ENCODE data around the gene JMJD8.
"Not testable (repeated sequence)": the region's sequence is repeated elsewhere in the genome, so short reads cannot be mapped to it uniquely, and the experiment has no call there.

Gene JMJD8

DNA sequence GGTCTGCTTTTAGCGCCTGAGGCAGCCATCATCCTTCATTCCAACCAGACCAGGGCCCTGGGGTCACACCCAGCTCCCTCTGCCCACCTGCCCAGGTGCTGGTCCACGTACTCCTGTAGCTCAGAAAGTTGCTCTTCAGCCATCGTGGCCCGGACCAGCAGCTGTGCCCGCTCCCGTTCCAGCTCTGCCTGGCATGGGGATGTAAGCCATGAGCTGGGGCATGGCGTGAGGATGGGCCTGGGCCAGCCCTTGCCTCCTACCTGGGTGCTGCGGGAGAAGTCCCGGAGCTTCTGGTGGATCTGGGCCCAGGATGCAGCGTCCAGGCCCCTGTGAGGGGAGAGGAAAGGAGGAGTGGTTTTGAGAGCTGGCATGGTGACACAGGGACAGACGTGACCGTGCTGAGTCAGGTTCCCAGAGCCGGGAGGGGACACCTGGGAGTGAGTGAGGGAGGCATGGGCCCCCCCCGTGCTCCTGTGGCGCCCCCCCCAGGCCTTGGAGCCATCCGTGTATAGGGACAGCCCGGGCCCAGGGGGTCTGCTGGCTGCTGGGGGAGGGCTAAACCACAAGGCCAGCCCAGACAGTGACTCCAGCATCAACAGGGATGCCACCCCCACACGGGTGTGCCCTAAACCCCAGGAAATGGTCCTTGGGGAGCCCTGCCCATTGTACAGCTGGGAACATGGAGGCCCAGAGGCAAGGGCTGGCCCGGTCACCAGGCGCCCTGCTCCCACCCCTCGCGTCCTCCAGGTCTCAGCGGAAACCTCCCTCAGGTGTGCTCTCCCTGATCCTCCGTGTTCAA is 38.9 kb upstream of the JMJD8 start:
- DNase-seq (ENCODE audit: extremely low spot score, insufficient read length, low read depth) (no peak), FAIRE-seq (no peak)

DNA sequence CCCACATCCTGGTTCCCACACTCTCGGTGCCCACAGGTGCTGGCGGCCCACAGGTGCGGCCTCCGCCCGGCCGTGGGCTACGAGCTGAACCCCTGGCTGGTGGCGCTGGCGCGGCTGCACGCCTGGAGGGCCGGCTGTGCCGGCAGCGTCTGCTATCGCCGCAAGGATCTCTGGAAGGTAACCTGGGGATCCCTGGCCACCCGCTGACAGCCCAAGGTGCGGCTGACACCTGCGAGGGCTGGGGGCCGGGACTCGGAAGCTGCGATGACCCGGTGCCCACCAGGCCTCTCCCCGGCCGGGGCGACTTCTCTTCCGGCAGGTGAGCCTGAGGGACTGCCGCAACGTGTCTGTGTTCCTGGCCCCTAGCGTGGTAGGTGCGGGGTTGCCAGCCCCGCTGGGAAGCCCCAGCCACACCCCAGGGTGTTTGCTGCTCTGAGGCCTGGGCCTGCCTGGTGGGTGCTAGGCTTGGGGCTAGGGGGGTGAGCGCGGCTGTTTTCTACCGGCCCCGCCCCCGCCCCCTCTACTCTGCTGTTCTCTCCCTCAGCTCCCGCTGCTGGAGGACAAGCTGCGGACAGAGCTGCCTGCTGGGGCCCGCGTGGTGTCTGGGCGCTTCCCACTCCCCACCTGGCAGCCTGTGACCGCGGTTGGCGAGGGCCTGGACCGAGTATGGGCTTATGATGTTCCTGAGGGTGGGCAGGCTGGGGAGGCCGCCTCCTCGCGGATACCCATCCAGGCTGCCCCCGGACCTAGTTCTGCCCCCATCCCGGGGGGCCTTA is 37.8 kb upstream of the JMJD8 start:
- FAIRE-seq = no peak
- DNase-seq (ENCODE audit: extremely low spot score, insufficient read length, low read depth) = no peak

GRCh38 chr16:720990-721764 is 37.0 kb upstream of the JMJD8 start, which contains the start of gene ANTKMT:
Gene ANTKMT, plus strand, starts transcription at chr16:721146. Its CDS starts 129 bp downstream, at chr16:721275.
- DNase-seq (ENCODE audit: extremely low spot score, insufficient read length, low read depth) (peak; percentile 85), FAIRE-seq (peak; percentile 86)

GRCh38 chr16:720447-720989 is 36.4 kb upstream of the JMJD8 start:
- DNase-seq (ENCODE audit: extremely low spot score, insufficient read length, low read depth) (no peak), FAIRE-seq (peak; percentile 86)

DNA sequence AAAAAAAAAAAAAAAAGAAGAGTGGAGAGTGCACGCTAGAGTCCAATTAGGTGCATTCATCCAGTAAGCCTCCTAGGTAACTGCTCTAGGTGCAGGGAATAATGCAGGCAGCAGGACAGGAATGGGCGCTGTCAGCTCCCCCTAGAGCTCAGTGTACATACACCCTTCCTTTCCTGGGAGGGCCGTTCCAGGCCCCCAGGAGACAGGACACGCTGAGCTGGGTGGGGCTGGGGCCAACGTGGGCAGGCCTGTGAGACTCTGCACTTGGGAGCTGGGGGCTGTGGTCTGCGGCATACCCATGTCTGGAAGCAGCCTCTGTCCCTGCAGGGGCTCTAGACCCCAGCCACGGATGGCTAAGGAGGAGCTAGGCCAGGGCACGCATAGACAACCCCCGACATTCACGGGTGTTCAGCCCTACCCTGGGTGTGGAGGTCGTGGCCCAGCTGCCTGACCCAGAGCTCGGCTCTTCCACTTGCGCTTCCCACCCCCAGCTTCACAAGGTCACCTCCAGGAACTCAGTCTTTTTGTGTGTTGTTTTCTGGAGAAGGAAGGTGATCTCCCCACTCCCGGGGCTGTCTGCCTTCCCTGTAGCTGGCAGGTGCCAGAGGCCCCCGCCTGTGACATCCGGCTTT is 35.8 kb upstream of the JMJD8 start:
- DNase-seq (ENCODE audit: extremely low spot score, insufficient read length, low read depth) = no peak
- peak; percentile 51 for FAIRE-seq

- no peak for FAIRE-seq
- DNase-seq (ENCODE audit: extremely low spot score, insufficient read length, low read depth) = no peak
Observed at GRCh38 chr16:718922-719321, 34.8 kb upstream of the JMJD8 start.

- DNase-seq (ENCODE audit: extremely low spot score, insufficient read length, low read depth) = no peak
- no peak for FAIRE-seq
Observed at GRCh38 chr16:718389-718788, 34.3 kb upstream of the JMJD8 start.

DNA sequence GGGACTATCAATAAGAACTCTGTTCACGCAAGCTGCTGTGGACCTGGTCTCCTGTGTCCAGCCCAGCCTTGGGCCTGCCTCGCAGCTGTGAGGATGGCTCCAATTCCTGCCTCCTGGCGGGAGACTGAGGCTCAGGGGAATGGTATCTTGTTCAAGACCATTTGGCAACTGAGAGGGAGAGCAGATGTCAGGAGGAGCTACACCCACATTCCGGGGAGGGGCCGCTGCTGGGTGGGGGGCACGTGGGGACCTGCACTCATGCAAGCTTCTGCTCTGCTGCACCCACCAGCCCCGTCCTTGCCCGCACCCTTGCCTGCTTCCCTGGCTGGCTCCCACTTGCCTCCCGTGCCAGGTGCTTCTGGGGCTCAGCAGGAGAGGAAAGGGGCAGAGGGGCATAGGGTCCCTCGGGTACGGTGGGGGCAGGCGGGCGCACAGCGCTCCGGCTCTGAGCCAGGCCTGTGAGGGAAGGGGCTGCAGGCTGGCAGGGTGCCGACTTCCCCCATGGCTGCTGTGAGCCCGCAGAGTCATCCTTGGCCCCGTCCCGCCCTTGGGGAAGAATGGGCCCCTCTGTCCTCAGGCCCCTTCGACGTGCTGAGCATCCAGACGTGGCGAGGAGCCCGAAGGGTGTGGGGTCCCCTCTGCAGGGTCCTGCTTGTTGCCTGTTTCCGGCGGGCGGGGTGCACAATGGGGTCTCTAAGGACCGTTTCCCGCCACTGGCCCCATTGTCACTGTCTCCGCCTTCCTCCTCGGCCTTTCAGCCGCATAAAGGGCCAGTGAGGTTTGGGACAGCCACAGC is 33.5 kb upstream of the JMJD8 start:
- FAIRE-seq = no peak

DNA sequence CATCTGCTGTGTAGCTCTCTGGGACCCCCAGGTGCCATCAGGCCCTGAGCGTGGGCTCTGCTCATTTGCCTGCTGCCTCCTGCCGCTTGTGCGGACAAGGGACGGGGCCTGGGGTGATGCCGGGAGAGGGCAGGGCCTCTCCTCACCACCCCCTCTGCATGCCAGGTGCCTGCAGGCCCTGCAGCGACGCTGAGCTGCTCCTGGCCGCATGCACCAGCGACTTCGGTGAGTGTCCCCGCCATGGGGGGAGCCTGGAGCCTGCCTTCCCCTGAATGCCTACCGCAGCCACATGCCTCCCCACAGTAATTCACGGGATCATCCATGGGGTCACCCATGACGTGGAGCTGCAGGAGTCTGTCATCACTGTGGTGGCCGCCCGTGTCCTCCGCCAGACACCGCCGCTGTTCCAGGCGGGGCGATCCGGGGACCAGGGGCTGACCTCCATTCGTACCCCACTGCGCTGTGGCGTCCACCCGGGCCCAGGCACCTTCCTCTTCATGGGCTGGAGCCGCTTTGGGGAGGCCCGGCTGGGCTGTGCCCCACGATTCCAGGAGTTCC is 32.7 kb upstream of the JMJD8 start:
- DNase-seq (ENCODE audit: extremely low spot score, insufficient read length, low read depth) (no peak), FAIRE-seq (no peak)

More for the DNA sequence above, 33.5 kb upstream of the JMJD8 start:
- no peak for DNase-seq (ENCODE audit: extremely low spot score, insufficient read length, low read depth)

DNA sequence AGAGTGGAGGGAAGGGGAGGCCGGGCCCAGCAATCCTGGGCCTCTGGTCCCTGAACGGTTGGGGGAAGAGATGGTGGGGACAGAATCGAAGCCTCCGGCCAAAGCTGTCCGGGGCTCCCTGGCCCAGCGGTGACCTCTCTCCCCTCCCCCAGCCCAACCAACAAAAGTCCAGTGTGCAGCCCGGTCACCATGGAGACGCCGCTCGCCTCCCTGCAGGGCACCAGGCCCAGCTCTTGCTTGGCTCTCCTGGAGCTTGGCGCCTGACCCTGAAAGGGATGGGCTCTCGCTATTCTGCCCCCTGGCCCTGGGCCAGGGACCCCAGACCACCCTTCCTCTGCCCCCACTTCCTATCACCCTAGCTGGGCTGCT is 32.0 kb upstream of the JMJD8 start:
- FAIRE-seq (no peak), DNase-seq (ENCODE audit: extremely low spot score, insufficient read length, low read depth) (no peak)

- FAIRE-seq (no peak), DNase-seq (ENCODE audit: extremely low spot score, insufficient read length, low read depth) (no peak)
Observed at GRCh38 chr16:715477-716199, 31.5 kb upstream of the JMJD8 start.

DNA sequence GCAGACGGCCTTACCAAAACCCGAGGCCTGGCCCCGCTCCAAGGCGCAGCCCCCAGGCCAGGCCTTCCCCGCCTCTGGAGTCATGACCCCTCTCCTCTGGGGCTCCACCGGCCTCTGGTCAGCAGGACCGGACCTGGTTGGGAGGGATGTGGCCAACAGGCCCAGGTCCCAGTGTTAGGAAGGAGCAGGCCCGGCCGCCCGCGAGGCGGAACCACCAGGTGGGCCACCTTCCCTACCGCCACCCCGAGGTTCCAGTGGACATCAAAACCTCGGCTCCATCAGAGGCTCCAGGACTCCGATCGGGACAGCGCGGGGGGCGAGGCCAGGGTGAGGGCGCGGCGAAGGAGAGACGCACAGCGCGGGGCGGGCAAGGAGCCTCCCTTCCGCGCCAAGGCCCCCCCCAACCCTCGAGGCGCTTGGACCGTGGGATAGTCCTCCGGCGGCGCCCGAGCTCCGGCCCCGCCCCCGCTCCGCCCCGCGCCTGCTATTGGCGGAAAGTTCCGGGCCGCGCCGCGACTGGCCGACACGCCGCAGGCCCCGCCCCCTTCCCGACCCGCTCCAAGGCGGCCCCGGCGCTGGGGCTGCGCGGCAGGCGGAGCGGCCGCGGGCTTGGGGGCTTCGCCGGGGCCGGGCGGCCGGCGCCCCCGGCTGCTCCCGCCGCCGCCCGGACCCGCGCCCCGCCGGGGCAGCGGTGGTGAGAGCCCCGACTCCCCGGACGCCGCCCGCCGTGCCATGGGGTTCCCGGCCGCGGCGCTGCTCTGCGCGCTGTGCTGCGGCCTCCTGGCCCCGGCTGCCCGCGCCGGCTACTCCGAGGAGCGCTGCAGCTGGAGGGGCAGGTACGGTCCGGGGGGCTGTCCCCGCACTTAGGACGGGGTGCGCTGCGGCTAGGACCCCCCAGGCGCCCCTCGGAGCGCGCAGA is 30.7 kb upstream of the JMJD8 start, which contains the start of gene METRN:
TSS of gene METRN (plus strand) at position 561 of the 919 bp plus-strand sequence. CDS start at position 733, 172 bp downstream.
- FAIRE-seq (peak; percentile 33), DNase-seq (ENCODE audit: extremely low spot score, insufficient read length, low read depth) (peak; percentile 83)

- no peak for DNase-seq (ENCODE audit: extremely low spot score, insufficient read length, low read depth)
- no peak for FAIRE-seq
Observed at GRCh38 chr16:714079-714478, 29.9 kb upstream of the JMJD8 start.

- DNase-seq (ENCODE audit: extremely low spot score, insufficient read length, low read depth); FAIRE-seq: not testable (repeated sequence)
Observed at GRCh38 chr16:712740-713250, 28.7 kb upstream of the JMJD8 start.

DNA sequence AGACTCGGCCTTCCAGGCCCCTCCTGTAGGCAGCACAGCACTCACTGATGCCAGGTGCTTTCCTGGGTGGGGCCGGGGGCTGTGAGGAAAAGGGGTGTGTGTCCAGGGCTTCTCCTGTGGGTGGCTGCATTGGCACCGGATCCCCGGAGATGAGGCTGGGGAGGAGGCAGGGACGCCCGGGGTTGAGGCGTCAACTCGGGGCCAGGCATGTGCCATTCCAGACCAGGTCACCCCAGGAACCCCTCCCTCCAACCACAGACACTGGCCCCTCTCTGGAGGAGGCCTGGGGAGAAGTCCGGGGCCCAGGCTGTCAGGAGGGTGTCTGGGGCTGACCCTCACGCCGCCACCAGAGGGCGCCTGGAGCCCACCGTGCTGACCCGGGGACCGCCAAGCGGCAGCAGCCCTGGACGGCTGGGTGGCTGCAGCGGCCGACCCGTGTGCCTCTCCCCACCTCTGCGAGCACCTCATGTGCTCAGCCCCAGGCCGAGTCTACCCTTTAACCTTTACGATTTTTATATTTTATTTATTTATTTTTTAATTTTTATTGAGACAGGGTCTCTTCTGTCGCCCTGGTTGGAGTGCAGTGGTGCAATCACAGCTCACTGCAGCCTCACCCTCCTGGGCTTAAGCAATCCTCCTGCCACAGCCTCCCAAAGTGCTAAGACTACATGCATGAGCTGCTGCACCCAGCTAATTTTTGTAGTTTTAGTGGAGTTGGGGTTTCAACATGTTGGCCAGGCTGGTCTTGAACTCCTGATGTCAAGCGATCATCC is 27.6 kb upstream of the JMJD8 start:
- peak; percentile 76 for FAIRE-seq

DNA sequence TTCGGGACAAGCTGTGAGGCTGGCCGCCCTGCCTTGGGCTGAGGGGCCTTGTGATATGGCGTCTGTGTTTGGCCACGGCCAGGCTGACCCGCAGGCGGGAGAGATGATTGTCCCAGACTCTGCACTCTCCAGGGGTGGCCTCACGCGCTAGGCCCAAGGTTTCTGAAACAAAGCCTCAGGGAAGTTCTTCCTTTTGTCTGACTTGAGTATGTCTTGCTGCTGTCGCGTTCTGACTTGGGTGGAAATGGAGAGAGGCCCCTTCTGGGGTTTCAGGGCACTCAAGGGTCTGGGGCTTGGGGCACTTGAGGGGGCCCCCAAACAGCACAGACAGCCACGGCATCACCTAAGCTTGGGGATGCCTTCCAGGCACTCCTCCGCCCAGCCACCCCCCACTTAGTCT is 26.9 kb upstream of the JMJD8 start:
- FAIRE-seq (no peak), DNase-seq (ENCODE audit: extremely low spot score, insufficient read length, low read depth) (no peak)

More for the DNA sequence above, 27.6 kb upstream of the JMJD8 start:
- DNase-seq (ENCODE audit: extremely low spot score, insufficient read length, low read depth) = peak; percentile 76

Data from GM18507 (cell line).